ENCODE data around the gene IVD.

IVD gene

GRCh38 chr15:40405501-40406381 lies at the start of gene IVD:
IVD (plus strand) TSS chr15:40405795; CDS start chr15:40405828, 33 bp downstream.
- FAIRE-seq, result peak; percentile 96

GRCh38 chr15:40355976-40356585 lies 49.5 kb upstream of the IVD start:
- FAIRE-seq, result no peak

DNA sequence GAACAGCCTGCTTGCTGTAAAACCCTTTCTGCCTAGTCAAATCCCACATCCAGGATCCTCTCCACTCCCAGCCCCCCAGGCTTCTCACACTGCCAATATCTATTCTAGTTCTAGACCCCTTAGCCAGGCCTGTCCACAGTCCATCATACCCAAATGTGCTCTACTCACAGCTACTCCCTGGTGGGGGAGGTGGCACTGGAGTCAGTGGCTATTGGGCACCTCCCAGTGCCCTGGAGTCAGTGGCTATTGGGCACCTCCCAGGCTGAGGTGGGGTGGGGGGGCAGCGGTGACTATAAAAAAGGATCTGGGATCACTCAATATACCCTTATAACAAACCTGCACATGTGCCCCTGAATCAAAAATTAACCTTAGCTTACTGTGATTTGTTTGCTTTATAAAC lies 48.3 kb upstream of the IVD start:
- FAIRE-seq, result no peak

DNA sequence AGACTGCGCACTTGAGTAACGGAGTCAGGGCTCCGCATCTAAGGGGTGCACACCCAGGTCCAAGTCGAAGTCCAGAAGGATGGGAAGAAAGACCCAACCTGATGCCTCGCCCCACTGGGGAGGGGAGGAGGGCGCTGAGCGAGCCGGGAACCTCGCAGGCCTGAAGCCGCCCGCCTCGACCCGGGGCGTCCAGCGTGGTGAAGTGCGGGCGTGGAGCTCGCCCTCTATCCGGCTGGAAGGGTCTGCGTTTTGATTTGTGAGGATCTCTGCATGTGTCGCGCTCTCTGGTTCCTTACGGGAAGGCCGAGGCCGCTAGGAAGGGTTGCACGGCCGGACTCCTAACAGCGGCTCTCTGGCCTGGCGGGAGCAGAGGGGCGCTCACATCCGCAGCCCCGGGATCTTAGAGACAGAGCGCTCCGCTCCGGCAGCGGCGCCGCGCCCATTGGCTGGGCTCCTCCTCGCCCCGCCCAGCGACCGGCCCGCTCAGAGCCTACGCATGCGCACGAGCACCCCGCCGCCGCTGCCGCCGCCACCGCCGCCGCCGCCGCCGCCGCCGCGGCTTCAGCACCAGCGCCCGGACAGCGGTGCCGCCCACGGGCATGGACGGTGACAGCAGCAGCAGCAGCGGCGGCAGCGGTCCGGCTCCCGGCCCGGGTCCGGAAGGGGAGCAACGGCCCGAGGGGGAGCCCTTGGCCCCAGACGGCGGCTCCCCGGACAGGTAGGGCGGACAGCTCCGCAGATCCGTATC lies 47.7 kb upstream of the IVD start, which contains the start of gene DISP2:
DISP2 (plus strand) TSS at position 497 of the 748 bp plus-strand sequence; CDS start at position 600, 103 bp downstream.
- no peak for FAIRE-seq

DNA sequence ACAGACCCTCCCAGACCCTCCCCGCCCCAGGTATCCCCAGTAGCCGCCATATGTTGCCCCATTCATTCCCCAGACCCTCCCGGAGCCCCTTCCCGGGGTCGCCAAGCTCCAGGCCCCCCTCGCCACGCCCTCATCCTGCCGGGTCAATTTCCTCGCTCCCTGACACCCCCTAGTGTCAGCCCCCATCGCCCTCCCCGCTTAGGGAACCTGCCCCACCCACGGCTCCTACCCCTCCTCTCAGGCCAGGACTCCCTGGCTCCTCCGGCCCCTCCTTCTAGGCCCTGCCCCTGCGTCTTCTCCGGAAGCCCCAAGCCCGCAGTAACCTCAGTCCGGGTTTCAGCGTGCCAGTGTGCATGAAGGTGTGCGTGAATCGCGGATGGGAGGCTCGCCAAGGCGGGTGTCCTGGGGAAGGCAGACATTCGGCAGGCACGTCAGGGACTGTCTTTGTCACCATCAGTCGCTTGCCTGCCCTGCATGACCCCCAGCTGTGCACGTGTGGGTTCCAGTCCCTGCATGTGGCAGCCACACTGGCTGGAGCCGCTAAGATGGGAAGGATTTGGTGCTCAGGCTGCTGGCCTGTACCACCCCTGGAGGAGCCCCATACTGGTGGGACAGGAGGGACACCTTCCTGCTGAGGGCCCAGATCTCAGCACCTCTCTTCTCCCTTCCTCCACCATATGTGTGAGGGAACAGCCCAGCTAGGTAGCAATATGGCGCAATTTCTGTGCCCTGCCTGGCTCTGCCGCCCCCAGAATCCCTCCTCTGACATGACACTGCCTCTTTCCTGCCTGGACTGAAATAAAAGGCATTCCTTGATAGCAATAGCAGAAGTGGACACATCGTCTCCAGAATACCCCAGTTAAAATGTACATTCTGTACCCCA lies 46.9 kb upstream of the IVD start:
- FAIRE-seq, result no peak

DNA sequence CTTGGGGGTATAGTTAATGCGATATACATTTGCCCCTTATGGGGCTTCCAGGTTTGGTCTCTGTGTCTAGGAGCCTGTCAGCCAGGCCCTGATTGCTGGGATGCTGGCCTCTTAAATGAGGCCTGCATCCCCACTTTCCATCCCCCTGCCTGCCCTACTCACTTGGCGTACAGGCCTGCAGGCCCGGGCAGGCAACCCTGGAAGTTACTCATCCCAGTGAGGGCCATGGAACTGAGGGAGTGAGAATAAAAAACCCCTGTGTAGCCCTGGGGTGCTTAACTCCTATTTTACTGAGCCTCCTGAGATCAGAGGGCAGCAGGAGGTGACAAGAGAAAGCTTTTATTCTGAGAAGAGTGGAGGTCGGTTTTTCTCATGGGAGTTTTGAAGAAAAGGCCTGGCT lies 45.6 kb upstream of the IVD start:
- FAIRE-seq, result no peak

GRCh38 chr15:40361640-40362039 lies 44.0 kb upstream of the IVD start:
- FAIRE-seq, result no peak

GRCh38 chr15:40363611-40364010 lies 42.0 kb upstream of the IVD start:
- no peak for FAIRE-seq

DNA sequence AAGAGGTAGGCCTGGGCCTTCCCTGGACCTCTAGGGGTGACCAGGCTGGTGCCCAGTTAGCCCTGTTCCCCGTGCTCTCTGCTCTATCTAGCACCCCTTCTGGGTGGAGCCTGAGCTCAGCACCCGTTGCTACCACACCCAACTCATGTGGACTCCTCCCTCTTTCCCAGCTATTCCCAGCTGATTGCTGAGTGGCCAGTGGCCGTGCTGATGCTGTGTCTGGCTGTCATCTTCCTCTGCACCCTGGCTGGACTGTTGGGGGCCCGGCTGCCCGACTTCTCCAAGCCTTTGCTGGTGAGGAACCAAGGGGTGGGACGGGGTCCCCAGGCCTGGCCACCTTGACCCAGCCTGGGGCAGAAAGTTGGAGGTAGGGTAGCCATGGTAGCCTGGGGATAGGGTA lies 41.3 kb upstream of the IVD start:
- no peak for FAIRE-seq

- no peak for FAIRE-seq
Measured at GRCh38 chr15:40365016-40365415, 40.6 kb upstream of the IVD start.

- no peak for FAIRE-seq
Measured at GRCh38 chr15:40365624-40366456, 39.8 kb upstream of the IVD start.

- FAIRE-seq, result no peak
Measured at GRCh38 chr15:40366457-40367370, 38.9 kb upstream of the IVD start.

DNA sequence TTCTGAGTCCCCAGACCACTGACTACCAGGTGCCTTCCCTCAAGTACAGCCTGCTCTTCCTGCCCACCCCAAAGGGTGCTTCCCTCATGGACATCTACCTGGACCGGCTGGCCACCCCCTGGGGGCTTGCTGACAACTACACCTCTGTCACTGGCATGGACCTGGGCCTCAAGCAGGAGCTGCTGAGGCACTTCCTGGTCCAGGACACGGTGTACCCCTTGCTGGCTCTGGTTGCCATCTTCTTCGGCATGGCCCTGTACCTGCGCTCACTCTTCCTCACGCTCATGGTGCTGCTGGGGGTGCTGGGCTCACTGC lies 38.3 kb upstream of the IVD start:
- FAIRE-seq, result no peak

DNA sequence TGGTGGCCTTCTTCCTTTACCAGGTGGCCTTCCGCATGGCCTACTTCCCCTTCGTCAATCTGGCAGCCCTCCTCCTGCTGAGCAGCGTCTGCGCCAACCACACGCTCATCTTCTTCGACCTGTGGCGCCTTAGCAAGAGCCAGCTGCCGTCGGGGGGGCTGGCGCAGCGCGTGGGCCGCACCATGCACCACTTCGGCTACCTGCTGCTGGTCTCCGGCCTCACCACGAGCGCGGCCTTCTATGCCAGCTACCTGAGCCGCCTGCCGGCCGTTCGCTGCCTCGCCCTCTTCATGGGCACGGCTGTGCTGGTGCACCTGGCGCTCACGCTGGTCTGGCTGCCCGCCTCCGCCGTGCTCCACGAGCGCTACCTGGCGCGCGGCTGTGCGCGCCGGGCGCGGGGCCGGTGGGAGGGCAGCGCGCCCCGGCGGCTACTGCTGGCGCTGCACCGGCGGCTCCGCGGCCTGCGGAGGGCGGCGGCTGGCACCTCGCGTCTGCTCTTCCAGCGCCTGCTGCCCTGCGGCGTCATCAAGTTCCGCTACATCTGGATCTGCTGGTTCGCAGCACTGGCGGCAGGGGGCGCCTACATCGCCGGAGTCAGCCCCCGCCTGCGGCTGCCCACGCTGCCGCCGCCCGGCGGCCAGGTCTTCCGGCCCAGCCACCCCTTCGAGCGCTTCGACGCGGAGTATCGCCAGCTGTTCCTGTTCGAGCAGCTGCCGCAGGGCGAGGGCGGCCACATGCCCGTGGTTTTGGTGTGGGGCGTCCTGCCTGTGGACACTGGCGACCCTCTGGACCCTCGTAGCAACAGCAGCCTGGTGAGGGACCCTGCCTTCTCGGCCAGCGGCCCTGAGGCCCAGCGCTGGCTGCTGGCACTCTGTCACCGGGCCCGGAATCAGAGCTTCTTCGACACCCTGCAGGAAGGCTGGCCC lies 37.6 kb upstream of the IVD start:
- FAIRE-seq, result no peak

GRCh38 chr15:40368719-40369473 lies 36.7 kb upstream of the IVD start:
- no peak for FAIRE-seq

GRCh38 chr15:40369474-40369869 lies 36.1 kb upstream of the IVD start:
- no peak for FAIRE-seq

DNA sequence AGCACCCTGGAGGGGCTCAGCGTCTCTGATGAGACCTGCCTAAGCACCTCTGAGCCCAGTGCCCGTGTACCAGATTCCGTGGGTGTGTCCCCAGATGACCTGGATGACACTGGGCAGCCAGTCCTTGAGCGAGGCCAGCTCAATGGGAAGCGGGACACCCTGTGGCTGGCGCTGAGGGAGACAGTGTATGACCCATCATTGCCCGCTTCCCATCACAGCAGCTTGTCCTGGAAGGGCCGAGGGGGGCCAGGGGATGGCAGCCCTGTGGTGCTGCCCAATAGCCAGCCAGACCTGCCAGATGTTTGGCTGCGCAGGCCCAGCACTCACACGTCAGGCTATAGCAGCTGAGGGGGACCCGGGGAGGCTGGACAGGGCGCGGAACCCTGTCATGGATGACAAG lies 35.6 kb upstream of the IVD start:
- FAIRE-seq, result no peak

DNA sequence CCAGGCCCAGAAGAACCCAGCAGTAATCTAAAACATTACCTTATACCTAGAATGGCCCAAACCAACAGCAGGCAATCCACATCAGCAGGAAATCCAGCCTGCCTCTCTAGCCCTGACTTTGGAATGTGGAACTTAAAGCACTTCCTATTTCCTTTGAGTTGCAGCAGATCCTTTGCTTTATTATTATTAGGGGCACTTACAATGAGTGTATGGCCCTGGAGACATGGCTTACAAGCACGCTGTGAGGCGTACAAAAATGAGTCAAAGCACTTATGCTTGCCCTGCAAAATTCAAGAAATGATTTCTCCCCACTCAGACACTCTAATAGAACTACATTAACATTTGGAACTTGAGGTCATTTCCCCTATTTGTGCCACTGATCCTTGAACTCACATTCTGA lies 32.6 kb upstream of the IVD start:
- no peak for FAIRE-seq

DNA sequence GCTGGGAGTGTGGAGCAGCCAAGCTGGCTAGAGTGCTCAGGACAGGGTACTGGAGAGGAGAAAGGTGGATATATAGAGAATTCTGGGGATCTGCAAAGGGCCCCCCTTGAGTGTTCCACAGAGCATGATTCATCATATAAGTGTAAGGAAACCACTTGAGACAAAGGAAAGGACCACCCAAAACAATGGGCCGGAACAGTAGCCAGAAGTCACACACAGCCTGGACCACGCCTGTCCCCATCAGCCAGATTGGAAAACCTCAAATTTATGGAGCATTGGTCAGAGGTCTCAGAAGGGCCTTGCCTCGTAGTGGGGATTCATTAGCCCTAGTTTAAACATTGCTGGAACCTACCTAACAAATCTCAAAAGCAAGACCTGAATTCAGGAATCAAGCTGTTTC lies 28.0 kb upstream of the IVD start:
- no peak for FAIRE-seq

Measured in endometrium (tissue), 2 donors.